SK-N-SH (cell line): ENCODE results near the gene TUBGCP6. TPM values are rescaled to one million over a fixed set of nuclear protein-coding genes. Genes with fewer than 3 reads are reported as not detected.

Experiments
- CTCF ChIA-PET: fragments of 300-600, 350-600 bp; formaldehyde crosslinking; extraction: SDS; loops from one replicate; lab custom pipeline; 2021; lab: Yijun Ruan, JAX
- POLR2A ChIA-PET: fragments of 350-600 bp; sonication (Branson Sonifier 250); formaldehyde crosslinking; extraction: SDS; loops from one replicate; lab custom pipeline; 2020; ENCODE audit warnings: antibody characterized with exemption, inconsistent platforms; lab: Yijun Ruan, JAX
- DNase-seq: peaks from one replicate; pipeline ENCODE4 v3.0.0; 2012
- H2AFZ ChIP-seq: fragments of 200-600 bp; sonication (generic); 2 replicates; pipeline ENCODE4 v1.8.1; 2016; ENCODE audit warnings: antibody characterized with exemption, mild to moderate bottlenecking, low read depth
- H3F3A ChIP-seq: fragments of 200-600 bp; sonication (generic); replicated peaks from 2 replicates; pipeline ENCODE3; 2016; ENCODE audit warnings: antibody characterized with exemption, mild to moderate bottlenecking; ENCODE audit not compliant: insufficient read depth
- H3K27ac ChIP-seq, 2 experiments: fragments of 200-500 bp in 1 of 2; fragments of 200-600 bp in 1 of 2; sonication (Bioruptor generic) in 1 of 2; sonication (generic), shearing (Covaris generic) in 1 of 2; 2 replicates each; pipeline versions ENCODE4 v1.5.1 to v1.6.1; 2014 to 2016; ENCODE audit warnings: low read depth in 2 of 2, inconsistent platforms in 1 of 2, low read length in 1 of 2, mild to moderate bottlenecking in 1 of 2, mixed read lengths in 1 of 2
- H3K27me3 ChIP-seq: fragments of 200-600 bp; sonication (generic), shearing (Covaris generic); 2 replicates; pipeline ENCODE4 v1.6.1; 2016; ENCODE audit warnings: mixed run types; ENCODE audit not compliant: insufficient read depth
- H3K36me3 ChIP-seq, 2 experiments: fragments of 200-500 bp in 1 of 2; fragments of 200-600 bp in 1 of 2; sonication (Bioruptor generic) in 1 of 2; sonication (generic) in 1 of 2; replicated peaks in 1 of 2; 2 replicates each; pipeline versions ENCODE3 to v1.5.1; 2014 to 2016; ENCODE audit warnings: low read length in 1 of 2, mild to moderate bottlenecking in 1 of 2; ENCODE audit not compliant: insufficient read depth in 2 of 2, control insufficient read depth in 1 of 2
- H3K4me1 ChIP-seq, 2 experiments: fragments of 200-500 bp in 1 of 2; fragments of 200-600 bp in 1 of 2; sonication (Bioruptor generic) in 1 of 2; sonication (generic), shearing (Covaris generic) in 1 of 2; 2 replicates each; pipeline versions ENCODE4 v1.5.1 to v1.6.1; 2014 to 2016; ENCODE audit warnings: low read depth in 1 of 2, low read length in 1 of 2, mixed run types in 1 of 2; ENCODE audit not compliant: insufficient read depth in 2 of 2, control insufficient read depth in 1 of 2
- H3K4me2 ChIP-seq: fragments of 200-600 bp; sonication (generic), shearing (Covaris generic); 2 replicates; pipeline ENCODE4 v1.6.1; 2017; ENCODE audit warnings: mixed run types
- H3K4me3 ChIP-seq, 2 experiments: fragments of 200-500 bp in 1 of 2; fragments of 200-600 bp in 1 of 2; sonication (Bioruptor generic) in 1 of 2; sonication (generic), shearing (Covaris generic) in 1 of 2; 2 replicates each; pipeline versions ENCODE4 v1.5.1 to v1.8.1; 2014 to 2016; ENCODE audit warnings: low read depth in 2 of 2, inconsistent platforms in 1 of 2, low read length in 1 of 2, mild to moderate bottlenecking in 1 of 2, mixed read lengths in 1 of 2, moderate library complexity in 1 of 2
- H3K79me2 ChIP-seq: fragments of 200-600 bp; sonication (generic); 2 replicates; pipeline ENCODE4 v1.8.1; 2017; ENCODE audit warnings: mild to moderate bottlenecking; ENCODE audit not compliant: insufficient read depth
- H3K9ac ChIP-seq: fragments of 200-600 bp; sonication (generic); 2 replicates; pipeline ENCODE4 v1.6.1; 2017; ENCODE audit warnings: mixed run types
- H3K9me2 ChIP-seq: fragments of 200-600 bp; sonication (generic); 2 replicates; pipeline ENCODE4 v1.6.1; 2017; ENCODE audit warnings: mixed run types
- H3K9me3 ChIP-seq: fragments of 200-600 bp; sonication (generic); 2 replicates; pipeline ENCODE4 v1.6.1; 2017; ENCODE audit warnings: mixed run types, mild to moderate bottlenecking, moderate library complexity
- H4K20me1 ChIP-seq: fragments of 200-600 bp; sonication (generic); 2 replicates; pipeline ENCODE4 v1.6.1; 2017; ENCODE audit warnings: mild to moderate bottlenecking, mixed run types; ENCODE audit not compliant: insufficient read depth
- CHD2 ChIP-seq: fragments of 150-350 bp; IDR thresholded peaks from 2 replicates; pipeline ENCODE4 v1.6.1; 2018; ENCODE audit warnings: low read length; ENCODE audit not compliant: partially characterized antibody
- EZH2phosphoT487 ChIP-seq: fragments of 200-600 bp; sonication (generic); IDR thresholded peaks from 2 replicates; pipeline ENCODE4 v1.6.1; 2017; ENCODE audit warnings: low read depth, mixed run types, mild to moderate bottlenecking, antibody characterized with exemption, moderate library complexity, borderline replicate concordance
- MXI1 ChIP-seq: IDR thresholded peaks from 2 replicates; pipeline ENCODE4 v1.6.1; 2012; ENCODE audit warnings: mild to moderate bottlenecking, low read depth, low read length, improper control_type of control experiment
- PBX3 ChIP-seq: IDR thresholded peaks from 2 replicates; pipeline ENCODE4; 2012
- POLR2AphosphoS5 ChIP-seq: IDR thresholded peaks from 2 replicates; pipeline ENCODE4 v1.6.1; 2012; ENCODE audit warnings: low read depth, low read length
- RFX5 ChIP-seq: IDR thresholded peaks from 2 replicates; pipeline ENCODE4 v1.6.1; 2012; ENCODE audit warnings: mild to moderate bottlenecking, improper control_type of control experiment, low read length
- SIN3A ChIP-seq: IDR thresholded peaks from 2 replicates; pipeline ENCODE4 v1.6.1; 2012; ENCODE audit warnings: low read depth, mild to moderate bottlenecking, low read length, moderate library complexity, borderline replicate concordance
- TAF1 ChIP-seq: IDR thresholded peaks from 2 replicates; pipeline ENCODE4 v1.6.1; 2012; ENCODE audit warnings: low read depth, mild to moderate bottlenecking, low read length, moderate library complexity, borderline replicate concordance
- TEAD4 ChIP-seq: IDR thresholded peaks from 2 replicates; pipeline ENCODE4 v1.4.0; 2012; ENCODE audit warnings: mild to moderate bottlenecking, borderline replicate concordance; ENCODE audit not compliant: insufficient read depth
- USF1 ChIP-seq: IDR thresholded peaks from 2 replicates; pipeline ENCODE4 v1.4.0; 2012; ENCODE audit warnings: low read depth, borderline replicate concordance
- USF2 ChIP-seq: fragments of 150-350 bp; IDR thresholded peaks from 2 replicates; pipeline ENCODE4 v1.6.1; 2017; ENCODE audit warnings: antibody characterized with exemption, low read length, low read depth, borderline replicate concordance
- YY1 ChIP-seq: IDR thresholded peaks from 2 replicates; pipeline ENCODE4 v1.4.0; 2012; ENCODE audit warnings: low read depth, mild to moderate bottlenecking
- ZBTB33 ChIP-seq: IDR thresholded peaks from 2 replicates; pipeline ENCODE4 v1.4.0; 2012; ENCODE audit warnings: low read depth, borderline replicate concordance
- WGBS: methylation state at CpG from one replicate; pipeline ENCODE4 v1.1.6; 2017; ENCODE audit warnings: low lambda C conversion rate; 5-methylcytosine and 5-hydroxymethylcytosine counted together
- polyA plus RNA-seq, 3 experiments: library from polyadenylated mRNA; depleted of rRNA; stranded (reverse); fragments of >200 nt; gene quantifications; 2 replicates each; pipeline ENCODE4 v1.2.3, GENCODE V29; 2012
- TF ChIP-seq, protein P1 (sequence below): fragments of 200-600 bp; sonication (generic); IDR thresholded peaks from 2 replicates; pipeline ENCODE4 v1.6.1; 2017; ENCODE audit warnings: antibody characterized with exemption, mild to moderate bottlenecking, moderate library complexity

TUBGCP6 gene
- polyA plus RNA-seq, 1 of the 3 experiments (the other 2 are of a cell fraction) = 40.4 TPM

GRCh38 chr22:50266994-50267393 is 22.2 kb upstream of the TUBGCP6 start (continued):
- TF ChIP-seq PBX3 (no peak), SIN3A (no peak)

DNA sequence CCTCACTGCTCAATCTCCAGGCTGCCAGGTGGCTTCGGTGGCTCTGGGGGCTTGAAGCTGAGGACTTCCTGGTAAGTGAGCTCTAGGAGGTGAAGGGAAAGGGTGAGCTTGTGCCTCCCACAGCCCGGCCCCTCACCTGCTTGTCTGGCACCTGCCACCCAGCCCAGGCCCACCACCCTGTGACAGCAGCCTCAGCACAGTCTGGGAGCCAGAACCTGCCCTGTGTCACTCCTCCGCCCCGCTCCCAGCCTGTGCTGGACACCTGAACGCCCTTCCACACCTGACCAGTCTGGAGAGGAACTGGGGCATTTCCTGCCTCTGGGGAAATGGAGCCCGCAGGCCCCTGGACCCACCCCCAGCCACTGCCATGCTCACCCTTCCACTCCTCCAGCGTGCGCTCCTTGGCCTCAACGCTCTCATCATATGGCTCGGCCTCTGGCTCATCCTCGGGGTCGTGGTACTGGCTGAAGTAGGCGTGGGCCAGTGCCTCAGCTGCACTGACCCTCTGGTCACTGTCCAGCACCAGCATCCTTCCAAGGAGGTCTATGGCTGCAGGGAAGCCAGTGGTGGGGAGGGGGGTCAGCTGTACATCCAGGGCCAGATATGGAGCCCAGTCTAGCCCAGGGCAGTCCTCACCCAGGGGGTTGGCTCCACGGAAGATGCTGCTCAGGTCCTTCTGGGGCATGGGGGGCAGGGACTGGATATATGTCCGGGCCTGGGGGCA is 20.3 kb upstream of the TUBGCP6 start:
- no peak for TF ChIP-seq RFX5
- no peak for TF ChIP-seq MXI1
- no peak for TF ChIP-seq USF2
- no peak for TF ChIP-seq EZH2phosphoT487
- TF ChIP-seq CHD2 = no peak
- TF ChIP-seq YY1 = no peak
- no peak for TF ChIP-seq ZBTB33
- no peak for TF ChIP-seq TAF1
- TF ChIP-seq TEAD4 = no peak
- TF ChIP-seq USF1 = no peak
- TF ChIP-seq, protein P1, sequence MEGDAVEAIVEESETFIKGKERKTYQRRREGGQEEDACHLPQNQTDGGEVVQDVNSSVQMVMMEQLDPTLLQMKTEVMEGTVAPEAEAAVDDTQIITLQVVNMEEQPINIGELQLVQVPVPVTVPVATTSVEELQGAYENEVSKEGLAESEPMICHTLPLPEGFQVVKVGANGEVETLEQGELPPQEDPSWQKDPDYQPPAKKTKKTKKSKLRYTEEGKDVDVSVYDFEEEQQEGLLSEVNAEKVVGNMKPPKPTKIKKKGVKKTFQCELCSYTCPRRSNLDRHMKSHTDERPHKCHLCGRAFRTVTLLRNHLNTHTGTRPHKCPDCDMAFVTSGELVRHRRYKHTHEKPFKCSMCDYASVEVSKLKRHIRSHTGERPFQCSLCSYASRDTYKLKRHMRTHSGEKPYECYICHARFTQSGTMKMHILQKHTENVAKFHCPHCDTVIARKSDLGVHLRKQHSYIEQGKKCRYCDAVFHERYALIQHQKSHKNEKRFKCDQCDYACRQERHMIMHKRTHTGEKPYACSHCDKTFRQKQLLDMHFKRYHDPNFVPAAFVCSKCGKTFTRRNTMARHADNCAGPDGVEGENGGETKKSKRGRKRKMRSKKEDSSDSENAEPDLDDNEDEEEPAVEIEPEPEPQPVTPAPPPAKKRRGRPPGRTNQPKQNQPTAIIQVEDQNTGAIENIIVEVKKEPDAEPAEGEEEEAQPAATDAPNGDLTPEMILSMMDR = no peak
- TF ChIP-seq POLR2AphosphoS5 = no peak
- Histone ChIP-seq H3K9me3 (no peaks in the 10 kb centered on the region), H3K27me3 (no peaks in the 10 kb centered on the region), H3K36me3 (peaks cover 0 to 9% of the 10 kb centered on the region in 2 experiments), H3K79me2 (peaks cover 7% of the 10 kb centered on the region), H3K4me2 (no peak overlapping the region), H3K9me2 (no peaks in the 10 kb centered on the region), H3K4me1 (peaks cover 14 to 33% of the 10 kb centered on the region in 2 experiments; a peak in 2 of 4 replicates), H3K27ac (no peak overlapping the region), H3K4me3 (no peak overlapping the region), H3F3A (peaks cover 7% of the 10 kb centered on the region), H4K20me1 (no peaks in the 10 kb centered on the region), H2AFZ (no peak overlapping the region), H3K9ac (no peak overlapping the region)
- 84% methylated on average over 7 of the region's 15 CpGs for WGBS
- POLR2A ChIA-PET = no interaction called here
- no peak for DNase-seq
- CTCF ChIA-PET = interaction anchor here (0.6 to 11.4 kb wide), 4 partner anchors 10 to 54 kb away, joined by 5 to 72 read pairs (median 20); partner anchors contain the start of gene HDAC10
